HS-27A (cell line): ENCODE measurements around the gene TBC1D22A.

Experiments used
- DNase-seq: peaks from one replicate; pipeline ENCODE4 v3.0.0-alpha.2; 2012; ENCODE audit warnings: low read depth, missing footprints

TBC1D22A gene

GRCh38 chr22:47083379-47083986, 321.0 kb downstream of the TBC1D22A start:
- DNase-seq, result no peak

GRCh38 chr22:47084226-47084625, 321.8 kb downstream of the TBC1D22A start:
- no peak for DNase-seq

- DNase-seq, result no peak
These were observed 324.3 kb downstream of the TBC1D22A start for GRCh38 chr22:47086596-47087248.

DNA sequence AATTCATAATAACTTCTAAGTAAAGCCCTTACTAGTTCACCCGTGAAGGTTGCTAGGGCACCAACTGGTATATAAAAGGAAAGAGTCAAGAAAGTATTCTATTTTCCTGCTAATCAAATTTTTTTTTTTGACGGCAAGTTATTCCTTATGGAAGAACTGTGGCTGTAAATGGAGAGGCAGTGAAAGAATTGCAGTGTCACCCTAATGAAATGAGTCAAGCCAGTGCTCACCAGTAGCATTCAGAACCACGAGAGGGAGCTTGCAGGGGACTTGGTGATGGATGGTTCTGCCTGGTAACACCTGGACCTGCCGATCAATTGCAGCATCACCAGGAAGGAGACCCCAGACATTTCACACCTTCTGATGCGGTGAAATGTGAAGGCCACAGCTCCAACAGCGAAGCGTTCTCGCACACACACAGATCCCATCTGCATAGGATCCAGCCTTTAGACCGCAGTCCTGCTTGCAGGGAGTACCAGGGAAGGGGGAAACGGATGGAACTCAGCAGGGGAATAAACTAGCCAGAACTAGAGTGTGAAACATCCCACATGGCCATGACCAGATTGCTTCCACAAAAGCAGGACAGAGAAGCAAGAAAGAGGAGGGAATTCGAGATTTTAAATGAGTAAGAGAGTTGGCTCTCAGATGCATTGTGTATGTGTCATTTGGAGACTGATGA, 326.2 kb downstream of the TBC1D22A start:
- DNase-seq, result no peak

GRCh38 chr22:47089374-47089773, 326.9 kb downstream of the TBC1D22A start:
- no peak for DNase-seq

- DNase-seq, result no peak
These were observed 327.5 kb downstream of the TBC1D22A start for GRCh38 chr22:47089796-47090460.

GRCh38 chr22:47090591-47091245, 328.3 kb downstream of the TBC1D22A start:
- no peak for DNase-seq

- no peak for DNase-seq
These were observed 328.8 kb downstream of the TBC1D22A start for GRCh38 chr22:47091246-47091651.

DNA sequence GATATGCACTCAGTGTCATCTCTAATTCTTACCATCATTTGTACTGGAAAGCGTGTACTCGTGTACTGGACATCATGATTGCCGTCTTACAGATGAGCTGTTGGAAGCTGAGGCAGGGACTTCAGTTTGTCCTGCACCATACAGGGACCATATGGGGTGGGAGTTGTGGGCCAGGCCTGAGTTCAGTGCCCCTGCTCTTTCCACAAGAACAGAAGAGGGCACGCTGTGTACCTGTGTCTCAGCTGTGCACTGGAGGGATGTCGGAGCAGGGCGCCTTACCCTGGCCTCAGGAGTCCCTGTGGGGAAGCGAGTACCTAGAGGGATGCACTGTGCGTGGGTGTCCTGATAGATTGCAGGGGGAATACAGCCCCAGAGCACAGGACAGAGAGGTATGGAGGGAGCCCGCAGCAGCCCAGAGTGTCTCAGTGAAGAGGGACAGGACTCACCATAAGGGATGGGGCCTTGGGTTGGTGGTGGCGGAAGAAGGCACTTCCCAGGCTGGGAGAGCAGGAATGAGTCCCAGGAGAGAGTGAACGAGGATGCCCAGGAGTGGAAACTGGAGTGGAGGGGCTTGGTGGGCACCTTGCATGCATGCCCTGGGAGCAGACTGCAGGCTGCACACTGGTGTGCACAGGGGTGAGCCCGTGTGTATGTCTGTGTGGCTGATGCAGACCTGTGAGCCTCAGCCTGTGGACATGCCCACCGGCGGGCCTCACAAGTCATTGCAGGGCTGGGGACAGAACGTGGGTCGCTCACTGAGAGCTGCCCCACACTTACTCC, 329.7 kb downstream of the TBC1D22A start:
- no peak for DNase-seq

GRCh38 chr22:47092896-47093311, 330.5 kb downstream of the TBC1D22A start:
- no peak for DNase-seq

- DNase-seq, result no peak
These were observed 331.3 kb downstream of the TBC1D22A start for GRCh38 chr22:47093720-47094119.

- no peak for DNase-seq
These were observed 332.4 kb downstream of the TBC1D22A start for GRCh38 chr22:47094861-47095330.

DNA sequence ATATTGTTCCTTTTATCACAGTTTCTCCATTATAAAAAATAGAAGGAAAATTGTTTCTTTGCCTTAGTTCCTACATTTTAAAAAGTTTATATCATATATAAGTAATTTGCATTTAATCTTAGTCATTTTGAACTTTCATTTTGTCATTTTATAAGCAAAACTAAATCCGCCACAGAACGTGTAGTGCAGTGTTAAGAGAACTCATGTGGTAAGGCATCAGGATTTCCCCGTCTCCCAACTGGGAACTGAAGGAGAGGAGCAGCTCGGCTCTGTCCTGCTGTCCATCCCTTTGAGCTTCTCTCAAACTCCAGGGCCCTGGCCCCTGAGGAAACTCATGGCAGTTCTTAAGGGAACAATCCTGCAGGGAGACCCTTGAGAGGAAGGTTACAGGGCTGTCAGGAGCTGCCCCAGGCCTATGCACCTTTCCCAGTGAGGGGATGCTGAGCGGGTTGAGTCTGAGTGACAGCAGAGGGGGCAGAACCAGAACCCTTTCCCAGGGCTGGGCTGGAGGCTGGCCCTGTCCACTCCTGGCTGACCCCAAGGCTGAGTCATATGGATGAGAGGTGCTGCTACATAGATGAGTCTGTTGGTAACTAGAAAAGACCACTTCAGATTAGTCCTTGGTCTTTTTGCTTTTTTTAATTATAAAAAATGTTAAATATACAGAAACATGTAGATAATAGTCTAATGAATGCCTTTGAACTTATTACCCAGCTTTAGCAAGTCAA, 333.1 kb downstream of the TBC1D22A start:
- no peak for DNase-seq

DNA sequence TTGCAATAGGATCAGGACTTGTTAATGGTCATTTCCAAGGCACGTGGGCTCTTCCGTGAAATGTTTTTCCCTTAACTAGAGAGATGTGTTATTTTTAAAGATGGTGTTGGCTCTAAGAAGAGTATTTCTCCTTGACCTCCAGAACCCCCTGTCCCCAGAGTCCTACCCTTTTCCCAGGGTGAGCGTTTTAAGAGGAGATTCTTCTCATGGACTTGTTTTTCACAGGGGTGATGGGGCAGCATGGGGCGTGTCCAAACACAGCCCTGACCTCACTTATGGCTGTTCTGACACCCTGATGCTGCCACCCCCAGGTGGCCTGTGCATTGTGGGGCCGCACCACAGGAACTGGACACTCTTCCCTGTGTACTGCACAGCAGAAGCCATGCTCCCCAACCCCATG, 335.7 kb downstream of the TBC1D22A start:
- DNase-seq, result no peak

DNA sequence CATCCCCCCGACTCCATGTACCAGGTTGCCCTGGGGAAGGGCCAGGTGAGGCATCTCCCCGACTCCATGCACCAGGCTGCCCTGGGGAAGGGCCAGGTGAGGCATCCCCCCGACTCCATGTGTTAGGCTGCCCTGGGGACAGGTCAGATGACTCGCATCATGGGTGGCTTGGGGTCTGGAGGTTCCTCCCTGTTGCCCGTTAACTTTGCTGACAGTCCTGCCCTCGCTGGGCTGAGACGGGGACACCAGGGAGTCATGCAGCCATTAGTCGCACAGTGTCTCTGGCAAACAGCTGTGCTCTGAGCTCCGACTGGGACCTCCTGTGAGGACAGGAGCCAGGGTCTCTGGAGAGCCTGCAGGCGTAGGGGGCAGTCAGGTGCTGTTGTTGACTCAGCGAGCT, 336.1 kb downstream of the TBC1D22A start:
- DNase-seq, result no peak

GRCh38 chr22:47100019-47100418, 337.6 kb downstream of the TBC1D22A start:
- no peak for DNase-seq

- no peak for DNase-seq
These were observed 338.3 kb downstream of the TBC1D22A start for GRCh38 chr22:47100646-47101200.

- DNase-seq, result no peak
These were observed 339.0 kb downstream of the TBC1D22A start for GRCh38 chr22:47101321-47101885.

DNA sequence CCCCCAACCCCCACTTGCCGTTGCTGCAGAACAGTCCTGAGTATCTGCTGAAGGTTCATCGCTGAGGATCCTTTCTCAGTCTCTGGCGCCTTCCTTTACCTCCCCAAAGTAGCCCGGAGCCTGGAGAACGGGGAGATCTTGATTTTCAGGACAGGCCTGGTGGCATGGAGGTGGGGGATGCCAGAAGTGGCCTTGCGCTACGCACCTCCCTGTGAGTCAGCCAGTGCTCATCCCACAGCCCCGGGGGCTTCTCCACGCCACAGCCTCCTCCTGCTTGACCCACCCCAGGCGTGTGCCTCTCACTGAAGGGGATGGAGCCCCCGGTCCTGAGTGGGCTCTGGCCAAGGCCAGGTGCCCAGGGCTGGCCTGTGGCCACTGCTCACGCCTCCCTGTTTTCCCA, 339.6 kb downstream of the TBC1D22A start:
- no peak for DNase-seq

DNA sequence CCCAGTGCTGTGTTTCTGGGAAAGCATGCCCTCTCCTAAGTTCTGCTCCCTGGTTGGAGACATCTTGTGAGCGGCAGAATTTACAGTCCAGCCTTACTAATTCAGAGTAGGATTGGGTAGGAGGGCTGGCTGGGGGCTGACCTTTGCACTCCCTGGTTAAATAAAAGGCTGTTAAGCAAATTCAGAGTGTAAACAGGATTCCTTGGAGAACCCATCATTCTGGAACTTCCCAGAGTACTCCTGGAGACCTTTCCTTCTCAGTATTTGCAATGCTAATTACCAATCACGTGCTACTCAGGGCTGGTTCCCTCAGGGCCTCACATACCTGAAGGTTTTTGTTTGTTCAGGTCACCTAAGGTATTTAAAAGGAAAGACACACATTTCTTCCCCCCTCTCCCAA, 340.2 kb downstream of the TBC1D22A start:
- DNase-seq, result no peak
